Articular chondrocyte of knee joint (primary cell): Measurements from ENCODE around the gene CYP46A1. TPM values are rescaled to one million over a fixed set of nuclear protein-coding genes. Genes with fewer than 3 reads are reported as not detected.

ENCODE experiments used
- total RNA-seq: library from RNA; depleted of rRNA; stranded (reverse); fragments of >200 nt; gene quantifications from 2 replicates; pipeline ENCODE4 v1.2.3, GENCODE V29; 2012

CYP46A1 gene
- 0.91 and 1.1 TPM in 2 replicates for total RNA-seq

GRCh38 chr14:99683619-99684409 is at the start of gene CYP46A1:
CYP46A1 (plus strand) TSS chr14:99684298; CDS start chr14:99684418, 120 bp downstream.

GRCh38 chr14:99644723-99645544 is 39.2 kb upstream of the CYP46A1 start, which contains the start of gene HHIPL1:
HHIPL1 (plus strand) TSS chr14:99645129; CDS start chr14:99645208, 79 bp downstream.

Other genes with a start within 250 kb of the CYP46A1 start
- 56.1 and 62.2 TPM in 2 replicates for gene SETD3, start 203.4 kb upstream of the CYP46A1 start, total RNA-seq
- 28.8 and 38.5 TPM in 2 replicates for gene CCNK, start 202.9 kb upstream of the CYP46A1 start, total RNA-seq
- 7.7 and 12.3 TPM in 2 replicates for gene CCDC85C, start 80.1 kb upstream of the CYP46A1 start, total RNA-seq
- gene HHIPL1, start 39.2 kb upstream of the CYP46A1 start, total RNA-seq = 13.1 and 17.1 TPM in 2 replicates
- gene EML1, start 109.1 kb downstream of the CYP46A1 start, total RNA-seq = 47.8 and 77.7 TPM in 2 replicates